GM23248 (cell line): ENCODE data around the gene DLG2. TPM values are rescaled to one million over a fixed set of nuclear protein-coding genes. Genes with fewer than 3 reads are reported as not detected.
A peak's percentile ranks its signal among the peaks of the same experiment; 100 is the strongest.

Source experiments
- DNase-seq: peaks from one replicate; pipeline ENCODE4 v3.0.0-alpha.2; 2015
- H2AFZ ChIP-seq: fragments of 200-600 bp; sonication (generic); 2 replicates; pipeline ENCODE4 v1.6.1; 2016; ENCODE audit warnings: antibody characterized with exemption
- H3F3A ChIP-seq: fragments of 200-600 bp; sonication (generic); 2 replicates; pipeline ENCODE4 v1.6.1; 2016; ENCODE audit warnings: mild to moderate bottlenecking, antibody characterized with exemption, mixed run types; ENCODE audit not compliant: insufficient read depth
- H3K27ac ChIP-seq: fragments of 200-600 bp; sonication (generic); 2 replicates; pipeline ENCODE4 v1.5.1; 2016; ENCODE audit warnings: mild to moderate bottlenecking
- H3K27me3 ChIP-seq: fragments of 200-600 bp; sonication (generic); replicated peaks from 2 replicates; pipeline ENCODE4 v1.6.1; 2016; ENCODE audit warnings: mild to moderate bottlenecking; ENCODE audit not compliant: insufficient read depth
- H3K36me3 ChIP-seq: fragments of 200-600 bp; sonication (generic); 2 replicates; pipeline ENCODE4 v1.6.1; 2016; ENCODE audit warnings: low read depth, mild to moderate bottlenecking
- H3K4me1 ChIP-seq: fragments of 200-600 bp; sonication (generic); 2 replicates; pipeline ENCODE4 v1.6.1; 2016; ENCODE audit warnings: mild to moderate bottlenecking; ENCODE audit not compliant: insufficient read depth
- H3K4me2 ChIP-seq: fragments of 200-600 bp; sonication (generic); one replicate; pipeline ENCODE4 v1.6.1; 2016; ENCODE audit warnings: mild to moderate bottlenecking; ENCODE audit not compliant: unreplicated experiment
- H3K4me3 ChIP-seq: fragments of 200-600 bp; sonication (generic); 2 replicates; pipeline ENCODE4 v1.5.1; 2016; ENCODE audit warnings: mild to moderate bottlenecking
- H3K79me2 ChIP-seq: fragments of 200-600 bp; sonication (generic); 2 replicates; pipeline ENCODE4 v1.6.1; 2016; ENCODE audit warnings: mild to moderate bottlenecking; ENCODE audit not compliant: insufficient read depth
- H3K9ac ChIP-seq: fragments of 200-600 bp; sonication (generic); 2 replicates; pipeline ENCODE4 v1.6.1; 2016; ENCODE audit warnings: mild to moderate bottlenecking
- H3K9me2 ChIP-seq: fragments of 200-600 bp; sonication (generic); 2 replicates; pipeline ENCODE4 v1.6.1; 2016; ENCODE audit warnings: mixed run types, mild to moderate bottlenecking, moderate library complexity; ENCODE audit not compliant: insufficient read depth
- H3K9me3 ChIP-seq: fragments of 200-600 bp; sonication (generic); one replicate; pipeline ENCODE4 v1.6.1; 2017; ENCODE audit warnings: low read depth
- H4K20me1 ChIP-seq: fragments of 200-600 bp; sonication (generic); 2 replicates; pipeline ENCODE4 v1.6.0; 2016; ENCODE audit not compliant: insufficient read depth
- EZH2 ChIP-seq: fragments of 200-600 bp; sonication (generic); IDR thresholded peaks from 2 replicates; pipeline ENCODE4 v1.6.1; 2018; ENCODE audit warnings: antibody characterized with exemption, mild to moderate bottlenecking; ENCODE audit not compliant: insufficient read depth, poor library complexity, severe bottlenecking
- EZH2phosphoT487 ChIP-seq: fragments of 200-600 bp; sonication (generic); IDR thresholded peaks from 2 replicates; pipeline ENCODE4 v1.6.1; 2018; ENCODE audit warnings: antibody characterized with exemption, moderate library complexity, mild to moderate bottlenecking, low read depth; ENCODE audit not compliant: insufficient read depth
- WGBS, 2 experiments: methylation state at CpG; one replicate each; pipeline ENCODE4 v1.1.6; 2015 to 2017; ENCODE audit warnings: low lambda C conversion rate in 2 of 2, low coverage in 1 of 2; ENCODE audit errors: missing lambda C conversion rate in 2 of 2; 5-methylcytosine and 5-hydroxymethylcytosine counted together
- in situ Hi-C: fragments of 300-500 bp; cut with MboI; formaldehyde crosslinking; loops from 2 replicates; pipeline ENCODE4 v1.15.0; 2020
- polyA plus RNA-seq: library from polyadenylated mRNA; unstranded; fragments of >200 nt; fragmentation: Nextera tagmentation; extraction: Ambion mirVana; gene quantifications from 2 replicates; pipeline ENCODE4 v1.2.1, GENCODE V29; 2016
- total RNA-seq: library from RNA; depleted of rRNA; stranded (reverse); fragments of >200 nt; shearing (Covaris generic); gene quantifications from 2 replicates; pipeline ENCODE4 v1.2.3, GENCODE V29; 2014

Gene DLG2
- total and polyA plus RNA-seq, 2 experiments from 2014 or later: 1.1 to 1.7 TPM

- TF ChIP-seq EZH2phosphoT487 (no peak), EZH2 (no peak)
- H4K20me1 ChIP-seq: no peaks in the 10 kb centered on the region
- no peaks in the 10 kb centered on the region for H3K36me3 ChIP-seq
- H3K9me2 ChIP-seq: no peaks in the 10 kb centered on the region
- H3K27ac ChIP-seq: no peak overlapping the region
- H3K9ac ChIP-seq: no peak overlapping the region
- H3K27me3 ChIP-seq: no peaks in the 10 kb centered on the region
- in situ Hi-C loops: no loop called here
- no peaks in the 10 kb centered on the region for H3F3A ChIP-seq
- no peak overlapping the region for H2AFZ ChIP-seq
- H3K9me3 ChIP-seq: no peaks in the 10 kb centered on the region
- no peak overlapping the region for H3K4me2 ChIP-seq
- no peaks in the 10 kb centered on the region for H3K79me2 ChIP-seq
- 41 to 44% methylated on average over 4 of the region's 4 CpGs for WGBS, 2 experiments
- peak; percentile 39 for DNase-seq
- no peak overlapping the region for H3K4me3 ChIP-seq
- H3K4me1 ChIP-seq: no peaks in the 10 kb centered on the region
These were observed 1761.3 kb downstream of the DLG2 start for GRCh38 chr11:83865636-83866461.

GRCh38 chr11:83864412-83865057 lies 1762.6 kb downstream of the DLG2 start:
- Histone ChIP-seq H2AFZ (no peak overlapping the region), H3K4me2 (no peak overlapping the region), H3K9me2 (no peaks in the 10 kb centered on the region)

GRCh38 chr11:83863272-83863671 lies 1763.9 kb downstream of the DLG2 start:
- no peak for DNase-seq
- Histone ChIP-seq H3K4me2 (no peak overlapping the region), H3K36me3 (no peaks in the 10 kb centered on the region), H3K4me3 (no peak overlapping the region), H3K79me2 (no peaks in the 10 kb centered on the region), H3K4me1 (no peaks in the 10 kb centered on the region), H3K27ac (no peak overlapping the region), H3K27me3 (no peaks in the 10 kb centered on the region), H4K20me1 (no peaks in the 10 kb centered on the region), H3K9me2 (no peaks in the 10 kb centered on the region), H3F3A (no peaks in the 10 kb centered on the region), H3K9me3 (no peaks in the 10 kb centered on the region), H2AFZ (no peak overlapping the region), H3K9ac (no peak overlapping the region)
- no peak for TF ChIP-seq EZH2phosphoT487
- no peak for TF ChIP-seq EZH2
- 4 to 8% methylated on average over 2 of the region's 2 CpGs for WGBS, 2 experiments
- in situ Hi-C loops: no loop called here

More at GRCh38 chr11:83864412-83865057, 1762.6 kb downstream of the DLG2 start:
- Histone ChIP-seq H4K20me1 (no peaks in the 10 kb centered on the region), H3F3A (no peaks in the 10 kb centered on the region), H3K4me3 (no peak overlapping the region), H3K4me1 (no peaks in the 10 kb centered on the region), H3K9me3 (no peaks in the 10 kb centered on the region), H3K27ac (no peak overlapping the region), H3K36me3 (no peaks in the 10 kb centered on the region), H3K79me2 (no peaks in the 10 kb centered on the region), H3K27me3 (no peaks in the 10 kb centered on the region), H3K9ac (no peak overlapping the region)
- no peak for DNase-seq
- 48 to 58% methylated on average over 4 of the region's 4 CpGs for WGBS, 2 experiments
- TF ChIP-seq EZH2phosphoT487 (no peak), EZH2 (no peak)
- in situ Hi-C loops: no loop called here

- WGBS, 2 experiments: 17 to 22% methylated on average over 1 of the region's 1 CpG
- H3K4me1 ChIP-seq: no peaks in the 10 kb centered on the region
- H3K9ac ChIP-seq: no peak overlapping the region
- H3K4me2 ChIP-seq: no peak overlapping the region
- in situ Hi-C loops: no loop called here
- no peaks in the 10 kb centered on the region for H3K9me2 ChIP-seq
- no peak overlapping the region for H2AFZ ChIP-seq
- TF ChIP-seq EZH2: no peak
- TF ChIP-seq EZH2phosphoT487: no peak
- no peak overlapping the region for H3K27ac ChIP-seq
- H3K79me2 ChIP-seq: no peaks in the 10 kb centered on the region
- H3K4me3 ChIP-seq: no peak overlapping the region
- no peaks in the 10 kb centered on the region for H4K20me1 ChIP-seq
- H3K36me3 ChIP-seq: no peaks in the 10 kb centered on the region
- H3F3A ChIP-seq: no peaks in the 10 kb centered on the region
- no peak for DNase-seq
- no peaks in the 10 kb centered on the region for H3K27me3 ChIP-seq
- no peaks in the 10 kb centered on the region for H3K9me3 ChIP-seq
These were observed 1764.5 kb downstream of the DLG2 start for GRCh38 chr11:83862691-83863090.
